Measurements from ENCODE around the gene IFNK. TPM values are rescaled to one million over a fixed set of nuclear protein-coding genes. Genes with fewer than 3 reads are reported as not detected.

Gene IFNK
- total RNA-seq, 1 experiment from 2014 or later: not detected

GRCh38 chr9:27572061-27572460, 48.0 kb downstream of the IFNK start:
- peak overlapping the region; percentile 84 for H3K4me2 ChIP-seq (ENCODE audit: low read length)
- no peak for ATAC-seq
- no peak overlapping the region for H2AFZ ChIP-seq (ENCODE audit: low read depth, low read length, poor library complexity, severe bottlenecking)
- BruUV-seq (replicated peaks): no TSS peak
- ChIA-PET CTCF (no interaction called here), RAD21 (ENCODE audit: low non-redundant PET in 1 of 2, low total read pairs in 2 of 2, uncharacterized antibody in 2 of 2, unreplicated experiment in 2 of 2) (no interaction called here), POLR2A (no interaction called here)
- peak overlapping the region; percentile 82 for H3K9ac ChIP-seq (ENCODE audit: low read length)
- TF ChIP-seq EZH2phosphoT487 (IDR thresholded peaks at IDR 0.05; ENCODE audit: borderline replicate concordance): no peak
- no peak for TF ChIP-seq SP1 (IDR thresholded peaks at IDR 0.05; ENCODE audit: low read depth)
- no peak for TF ChIP-seq POLR2AphosphoS5 (IDR thresholded peaks at IDR 0.05; ENCODE audit: low read depth, low read length)
- no peak for TF ChIP-seq TCF7L2 (IDR thresholded peaks at IDR 0.05; ENCODE audit: borderline replicate concordance, extremely low read depth, insufficient read depth, insufficient read length)
- no peak for TF ChIP-seq EGR1 (IDR thresholded peaks at IDR 0.05; ENCODE audit: low read depth)
- TF ChIP-seq SRF (IDR thresholded peaks at IDR 0.05; ENCODE audit: low read depth): no peak
- no peak for TF ChIP-seq EZH2 (IDR thresholded peaks at IDR 0.05)
- no peak for TF ChIP-seq ATF3 (IDR thresholded peaks at IDR 0.05)
- TF ChIP-seq CEBPB (IDR thresholded peaks at IDR 0.05; ENCODE audit: low read depth): no peak
- TF ChIP-seq REST (IDR thresholded peaks at IDR 0.05; ENCODE audit: low read depth): no peak
- no peak for TF ChIP-seq JUND (IDR thresholded peaks at IDR 0.05)
- TF ChIP-seq YY1 (IDR thresholded peaks at IDR 0.05; ENCODE audit: extremely low read depth, insufficient replicate concordance, low read depth, low read length): no peak
- H3K27me3 ChIP-seq (ENCODE audit: insufficient read depth, low read length): no peaks in the 10 kb centered on the region
- no peak overlapping the region for H3K27ac ChIP-seq (ENCODE audit: low read depth, low read length)
- no peaks in the 10 kb centered on the region for H4K20me1 ChIP-seq (ENCODE audit: insufficient read depth)
- no peaks in the 10 kb centered on the region for H3K36me3 ChIP-seq (ENCODE audit: control insufficient read depth in 1 of 2, insufficient read depth in 2 of 2, low read length in 2 of 2)
- intact Hi-C loops (cut with micrococcal nuclease): no loop called here
- no peaks in the 10 kb centered on the region for H3K79me2 ChIP-seq (ENCODE audit: insufficient read depth, low read length)
- no peak for DNase-seq (ENCODE audit: low read depth, low spot score)
- no peaks in the 10 kb centered on the region for H3K9me3 ChIP-seq (ENCODE audit: control insufficient read depth in 1 of 2, insufficient read depth in 1 of 2, low read depth in 1 of 2, low read length in 2 of 2)
- H3K4me3 ChIP-seq (replicated peaks in 1 of 2; ENCODE audit: low read depth in 1 of 2, low read length in 2 of 2): peak overlapping the region; percentile 62 to 86; a peak in 3 of 4 replicates
- peaks cover 6 to 19% of the 10 kb centered on the region in 2 experiments for H3K4me1 ChIP-seq (ENCODE audit: control insufficient read depth in 1 of 2, insufficient read depth in 2 of 2, low read length in 2 of 2)
- no peaks in the 10 kb centered on the region for H3K9me2 ChIP-seq (ENCODE audit: insufficient read depth)
